CD4-positive, alpha-beta T cell (primary cell): ENCODE measurements around the gene POU4F3. TPM values are rescaled to one million over a fixed set of nuclear protein-coding genes. Genes with fewer than 3 reads are reported as not detected.

ENCODE experiments used
- ATAC-seq: fragments of 200-7000 bp; cut with Tn5 transposase; one replicate; pipeline ENCODE4 v1.10.0; 2022; ENCODE audit warnings: mild to moderate bottlenecking; ENCODE audit not compliant: poor library complexity
- CTCF ChIA-PET: fragments of 350-600 bp; sonication (Branson Sonifier 250); formaldehyde crosslinking; loops from one replicate; lab custom pipeline; 2021; ENCODE audit warnings: antibody characterized with exemption, inconsistent platforms; lab: Charles Lee
- POLR2A ChIA-PET: fragments of 350-600 bp; sonication (Branson Sonifier 250); formaldehyde crosslinking; loops from one replicate; lab custom pipeline; 2021; ENCODE audit warnings: antibody characterized with exemption, inconsistent platforms; lab: Charles Lee
- DNase-seq, 14 experiments: peaks; one replicate each; pipeline ENCODE4 v3.0.0-alpha.2; 2013 to 2020; ENCODE audit warnings: mixed read lengths in 2 of 14
- H3K27ac ChIP-seq, 2 donors: one replicate each; pipeline versions ENCODE4 v1.5.1 to v1.7.0; 2013; ENCODE audit warnings: low read length in 2 of 2, low read depth in 1 of 2, mild to moderate bottlenecking in 1 of 2
- H3K27me3 ChIP-seq, 2 experiments: 1 replicate in 1 of 2; 2 replicates in 1 of 2; pipeline versions ENCODE4 v1.6.1 to v1.7.0; 2013; ENCODE audit warnings: low read length in 2 of 2, control low read depth in 1 of 2, mild to moderate bottlenecking in 1 of 2, moderate library complexity in 1 of 2; ENCODE audit not compliant: insufficient read depth in 2 of 2, control insufficient read depth in 1 of 2
- H3K36me3 ChIP-seq: one replicate; pipeline ENCODE4 v1.6.1; 2013; ENCODE audit warnings: low read length, control low read depth; ENCODE audit not compliant: insufficient read depth
- H3K4me1 ChIP-seq: one replicate; pipeline ENCODE4 v1.6.1; 2013; ENCODE audit warnings: low read length, control low read depth; ENCODE audit not compliant: insufficient read depth
- H3K4me3 ChIP-seq: one replicate; pipeline ENCODE4 v1.5.1; 2013; ENCODE audit warnings: mild to moderate bottlenecking, low read length, moderate library complexity
- H3K9me3 ChIP-seq, 2 experiments: 1 replicate in 1 of 2; 2 replicates in 1 of 2; pipeline versions ENCODE4 v1.6.1 to v1.7.0; 2013; ENCODE audit warnings: low read length in 2 of 2, mild to moderate bottlenecking in 2 of 2, control low read depth in 1 of 2, moderate library complexity in 1 of 2; ENCODE audit not compliant: control insufficient read depth in 1 of 2, insufficient read depth in 1 of 2
- H3K27ac Mint-ChIP-seq: one replicate; pipeline ENCODE4 v1.8.0; 2020; ENCODE audit warnings: mixed read lengths
- H3K27me3 Mint-ChIP-seq: one replicate; pipeline ENCODE4 v1.8.0; 2021; ENCODE audit warnings: mixed read lengths
- H3K36me3 Mint-ChIP-seq: one replicate; pipeline ENCODE4 v1.8.0; 2021; ENCODE audit warnings: low read depth, mixed read lengths
- H3K4me1 Mint-ChIP-seq: one replicate; pipeline ENCODE4 v1.8.0; 2021; ENCODE audit warnings: low read depth, mixed read lengths
- H3K4me3 Mint-ChIP-seq: one replicate; pipeline ENCODE4 v1.8.0; 2020; ENCODE audit warnings: mild to moderate bottlenecking, mixed read lengths
- H3K9me3 Mint-ChIP-seq: one replicate; pipeline ENCODE4 v1.8.0; 2020; ENCODE audit warnings: mixed read lengths
- intact Hi-C, 2 experiments: fragments of 100-400 bp; cut with DNase I in 1 of 2; cut with micrococcal nuclease in 1 of 2; formaldehyde crosslinking; loops; one replicate each; pipeline versions ENCODE4 v1.15.1 to v1.9.0; 2023 to 2025; cut with DNase I, micrococcal nuclease
- total RNA-seq, 174 experiments: library from RNA in 2 of 174; stranded (reverse) in 2 of 174; gene quantifications; one replicate each; pipeline ENCODE4 v1.2.3 and lab custom pipeline; 2021 to 2026
- TF ChIP-seq, protein P1 (sequence below): fragments of 200-600 bp; IDR thresholded peaks from one replicate; pipeline ENCODE4 v1.8.0; 2022; ENCODE audit warnings: antibody characterized with exemption, mild to moderate bottlenecking

The POU4F3 gene
- total RNA-seq, 2 experiments from 2014 or later, result 0.17 to 0.22 TPM

DNA sequence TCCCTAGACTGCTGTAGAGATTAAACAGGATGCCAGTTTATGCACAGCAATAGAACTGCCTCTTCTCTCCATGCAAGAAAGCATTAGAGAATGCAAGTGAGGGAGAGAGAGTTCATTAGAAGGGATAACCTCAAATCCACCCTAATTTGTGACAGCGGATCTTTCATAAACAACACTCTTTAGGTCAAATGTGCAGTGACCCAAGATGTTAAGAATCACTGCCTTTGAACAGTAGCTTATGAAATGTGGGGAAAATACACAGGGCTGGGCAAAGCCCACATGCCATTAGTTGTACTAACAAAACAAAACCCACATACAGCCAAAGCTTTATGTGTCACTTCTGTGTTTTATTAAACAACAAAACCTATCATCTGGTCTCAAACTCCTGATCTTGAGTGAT, 36.2 kb upstream of the POU4F3 start:
- ATAC-seq, result no peak
- no peak overlapping the region for H3K27ac Mint-ChIP-seq
- CTCF ChIA-PET, result no interaction called here

DNA sequence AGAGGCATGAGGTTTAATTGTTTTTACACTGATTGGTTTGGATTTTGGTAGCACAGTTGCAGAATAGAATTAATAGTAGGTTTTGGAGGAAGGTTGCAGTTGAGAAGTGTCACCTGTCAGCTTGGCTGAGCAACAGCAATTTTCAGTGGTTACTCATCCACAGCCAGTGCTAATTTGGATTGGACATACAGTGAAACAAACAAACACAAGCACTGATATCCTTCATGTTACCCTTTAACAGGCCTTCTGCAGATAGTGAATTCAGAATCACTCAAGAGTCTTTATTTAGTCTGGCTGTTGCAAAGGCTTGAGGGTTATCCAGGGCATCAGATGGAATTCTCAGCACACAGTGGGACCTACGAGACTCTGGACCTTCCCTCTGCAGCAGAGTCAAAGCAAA, 31.8 kb upstream of the POU4F3 start:
- H3K4me1 Mint-ChIP-seq, result no peaks in the 10 kb centered on the region
- no peaks in the 10 kb centered on the region for H3K36me3 ChIP-seq
- no peaks in the 10 kb centered on the region for H3K36me3 Mint-ChIP-seq
- ChIA-PET CTCF (no interaction called here), POLR2A (no interaction called here)
- H3K4me1 ChIP-seq, result no peaks in the 10 kb centered on the region
- no peak overlapping the region for H3K27ac Mint-ChIP-seq
- no peak overlapping the region for H3K4me3 ChIP-seq
- DNase-seq (no peak), ATAC-seq (no peak)
- no peaks in the 10 kb centered on the region for H3K9me3 Mint-ChIP-seq
- intact Hi-C loops, result no loop called here
- no peak overlapping the region for H3K27ac ChIP-seq
- peaks cover 0 to 4% of the 10 kb centered on the region in 2 experiments for H3K27me3 ChIP-seq
- no peak overlapping the region for H3K4me3 Mint-ChIP-seq
- H3K27me3 Mint-ChIP-seq, result peaks cover 25% of the 10 kb centered on the region
- TF ChIP-seq, protein P1, sequence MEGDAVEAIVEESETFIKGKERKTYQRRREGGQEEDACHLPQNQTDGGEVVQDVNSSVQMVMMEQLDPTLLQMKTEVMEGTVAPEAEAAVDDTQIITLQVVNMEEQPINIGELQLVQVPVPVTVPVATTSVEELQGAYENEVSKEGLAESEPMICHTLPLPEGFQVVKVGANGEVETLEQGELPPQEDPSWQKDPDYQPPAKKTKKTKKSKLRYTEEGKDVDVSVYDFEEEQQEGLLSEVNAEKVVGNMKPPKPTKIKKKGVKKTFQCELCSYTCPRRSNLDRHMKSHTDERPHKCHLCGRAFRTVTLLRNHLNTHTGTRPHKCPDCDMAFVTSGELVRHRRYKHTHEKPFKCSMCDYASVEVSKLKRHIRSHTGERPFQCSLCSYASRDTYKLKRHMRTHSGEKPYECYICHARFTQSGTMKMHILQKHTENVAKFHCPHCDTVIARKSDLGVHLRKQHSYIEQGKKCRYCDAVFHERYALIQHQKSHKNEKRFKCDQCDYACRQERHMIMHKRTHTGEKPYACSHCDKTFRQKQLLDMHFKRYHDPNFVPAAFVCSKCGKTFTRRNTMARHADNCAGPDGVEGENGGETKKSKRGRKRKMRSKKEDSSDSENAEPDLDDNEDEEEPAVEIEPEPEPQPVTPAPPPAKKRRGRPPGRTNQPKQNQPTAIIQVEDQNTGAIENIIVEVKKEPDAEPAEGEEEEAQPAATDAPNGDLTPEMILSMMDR, result no peak
- H3K9me3 ChIP-seq, result no peaks in the 10 kb centered on the region

More for the DNA sequence above, 36.2 kb upstream of the POU4F3 start:
- DNase-seq, result no peak
- Histone ChIP-seq H3K4me1 (no peaks in the 10 kb centered on the region), H3K4me3 (no peak overlapping the region), H3K27ac (no peak overlapping the region), H3K9me3 (no peaks in the 10 kb centered on the region), H3K36me3 (no peaks in the 10 kb centered on the region), H3K27me3 (peaks cover 0 to 4% of the 10 kb centered on the region in 2 experiments)
- H3K27me3 Mint-ChIP-seq, result peaks cover 8% of the 10 kb centered on the region
- no peaks in the 10 kb centered on the region for H3K36me3 Mint-ChIP-seq
- TF ChIP-seq, protein P1, result no peak
- H3K4me3 Mint-ChIP-seq, result no peak overlapping the region
- intact Hi-C loops, result no loop called here
- no peaks in the 10 kb centered on the region for H3K4me1 Mint-ChIP-seq
- H3K9me3 Mint-ChIP-seq, result no peaks in the 10 kb centered on the region
- POLR2A ChIA-PET, result no interaction called here

DNA sequence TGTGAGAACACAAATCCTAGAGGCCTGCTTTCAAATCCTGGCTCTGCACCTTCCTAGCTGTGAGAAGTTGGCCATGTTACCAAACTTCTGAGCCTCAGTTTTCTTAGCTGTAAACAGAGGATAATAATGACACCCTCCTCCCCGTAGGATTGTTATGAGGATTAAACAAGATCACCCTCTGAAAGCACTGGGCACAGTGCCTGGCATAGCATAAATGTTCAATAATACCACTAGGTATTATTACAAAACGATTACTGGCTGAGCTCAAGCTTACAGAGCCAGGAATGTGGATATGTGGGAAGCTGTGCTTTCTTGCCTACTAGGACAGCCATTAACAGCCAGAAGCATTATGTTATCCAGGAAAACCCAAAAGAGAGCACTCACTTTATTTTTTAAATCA, 30.8 kb upstream of the POU4F3 start:
- no peaks in the 10 kb centered on the region for H3K9me3 ChIP-seq
- Mint-ChIP-seq H3K9me3 (no peaks in the 10 kb centered on the region), H3K27me3 (peaks cover 26% of the 10 kb centered on the region), H3K4me3 (no peak overlapping the region), H3K4me1 (no peaks in the 10 kb centered on the region), H3K36me3 (no peaks in the 10 kb centered on the region), H3K27ac (no peak overlapping the region)
- no peak overlapping the region for H3K27ac ChIP-seq
- intact Hi-C loops, result no loop called here
- H3K27me3 ChIP-seq, result peaks cover 0 to 4% of the 10 kb centered on the region in 2 experiments
- no peaks in the 10 kb centered on the region for H3K4me1 ChIP-seq
- TF ChIP-seq, protein P1, result no peak
- no peak overlapping the region for H3K4me3 ChIP-seq
- no peaks in the 10 kb centered on the region for H3K36me3 ChIP-seq
- ChIA-PET CTCF (no interaction called here), POLR2A (no interaction called here)
- ATAC-seq (no peak), DNase-seq (no peak)
